ENCODE measurements around the gene PRPF4.
"Not testable (repeated sequence)": the region's sequence is repeated elsewhere in the genome, so short reads cannot be mapped to it uniquely, and the experiment has no call there.

PRPF4 gene

DNA sequence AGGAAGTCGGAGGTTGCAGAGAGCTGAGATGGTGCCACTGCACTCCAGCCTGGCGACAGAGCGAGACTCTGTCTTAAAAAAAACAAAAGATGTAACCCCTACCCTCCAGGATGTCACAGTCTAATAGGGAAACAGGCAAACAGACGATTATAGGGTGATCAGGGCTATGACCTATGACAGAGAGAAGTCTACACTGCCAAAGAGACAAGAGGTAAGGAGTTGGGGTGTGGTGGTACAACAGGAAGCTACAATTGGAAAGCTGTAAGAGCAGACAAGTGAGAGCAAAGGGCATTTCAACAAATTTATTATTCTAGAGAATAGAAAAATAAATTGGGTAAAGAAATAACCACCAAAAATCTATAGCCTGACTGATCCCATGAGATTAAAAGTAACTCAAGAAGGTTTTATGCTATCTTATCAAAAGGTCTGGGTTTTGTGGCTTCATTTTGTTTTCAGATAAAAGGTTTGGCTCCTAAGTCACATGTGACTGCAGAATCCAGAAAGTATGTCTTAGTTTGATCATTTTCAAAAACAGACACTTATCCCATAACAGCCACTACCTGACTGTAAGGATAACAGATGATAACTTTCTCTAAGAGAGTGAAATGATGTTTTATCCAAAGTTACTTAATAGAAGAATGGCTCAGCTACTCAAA lies 7.4 kb upstream of the PRPF4 start:
- no peak for DNase-seq (ENCODE audit: low read depth in 4 of 4, low spot score in 1 of 4)

DNA sequence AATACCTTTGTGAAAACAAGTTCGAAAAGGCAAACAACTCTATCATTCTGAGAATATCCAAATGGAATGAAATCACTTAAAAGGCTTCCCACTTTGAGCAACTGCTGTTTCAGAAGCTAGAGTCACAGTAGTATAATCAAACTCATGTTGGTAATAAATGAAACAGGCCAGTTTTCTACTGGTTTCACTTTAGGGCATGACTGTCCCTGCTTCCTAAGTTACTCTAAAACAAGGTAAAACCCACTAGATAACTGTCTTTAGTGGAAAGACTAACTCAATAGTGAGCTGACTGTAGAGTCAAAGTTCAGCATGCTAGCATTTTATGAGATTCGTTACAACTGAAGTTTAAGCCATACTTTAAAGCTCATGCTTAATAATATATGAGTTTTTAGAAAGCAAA lies 6.1 kb upstream of the PRPF4 start:
- DNase-seq (ENCODE audit: low read depth in 4 of 4, low spot score in 1 of 4), result no peak

DNA sequence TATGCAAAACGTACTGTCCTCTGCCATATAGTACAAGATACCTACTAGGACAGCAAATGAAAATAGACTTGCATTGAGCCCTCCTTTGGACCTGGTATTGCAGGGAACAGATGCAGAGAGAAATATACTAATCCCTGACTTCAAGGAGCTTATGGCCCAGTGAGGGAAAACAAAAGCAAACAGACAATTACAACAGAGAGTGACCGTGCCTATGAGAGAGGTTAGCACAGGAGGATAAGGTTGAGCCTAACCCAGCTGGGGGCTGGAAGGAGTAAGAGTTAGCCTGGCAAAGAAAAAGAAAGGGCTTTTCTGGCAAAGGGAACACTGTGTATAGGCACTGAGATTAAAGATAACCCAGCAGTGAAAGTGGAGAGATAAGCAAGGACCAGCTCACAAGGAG lies 5.6 kb upstream of the PRPF4 start:
- DNase-seq (ENCODE audit: low read depth in 4 of 4, low spot score in 1 of 4), result no peak

DNA sequence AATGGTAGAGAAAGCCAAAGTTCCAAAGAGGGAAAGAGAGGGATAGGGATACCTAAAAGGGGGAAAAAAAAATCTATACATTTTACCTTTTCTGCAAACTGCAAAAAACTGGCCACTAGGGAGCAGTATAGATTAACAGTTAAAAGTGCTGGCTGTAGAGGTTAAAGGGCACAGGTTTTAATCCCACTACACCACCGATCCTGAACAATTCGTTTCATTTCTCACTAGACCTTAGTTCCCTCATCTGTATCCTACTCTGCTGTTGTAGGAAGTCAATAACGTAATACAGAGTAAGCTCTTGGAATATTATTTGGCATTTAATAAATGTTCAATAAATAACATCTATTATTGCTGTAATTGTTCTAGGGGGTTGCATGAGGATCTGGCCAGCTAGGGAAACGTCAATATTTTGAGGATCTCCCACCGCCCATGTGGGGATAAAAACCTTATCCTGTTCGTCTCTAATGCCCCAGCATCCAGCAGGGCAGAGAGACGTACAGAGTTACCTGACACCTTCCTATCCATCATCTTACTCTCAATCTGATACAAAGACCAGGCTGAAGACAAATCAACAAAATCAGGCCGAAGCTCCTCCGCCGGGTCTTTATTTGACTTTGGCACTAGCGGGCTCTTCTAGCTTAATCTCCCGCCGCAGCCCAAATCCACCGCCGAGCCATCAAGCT lies 843 bp upstream of the PRPF4 start:
- peak in 1 of 4 experiments; percentile 15 for DNase-seq (ENCODE audit: low read depth in 4 of 4, low spot score in 1 of 4)

DNA sequence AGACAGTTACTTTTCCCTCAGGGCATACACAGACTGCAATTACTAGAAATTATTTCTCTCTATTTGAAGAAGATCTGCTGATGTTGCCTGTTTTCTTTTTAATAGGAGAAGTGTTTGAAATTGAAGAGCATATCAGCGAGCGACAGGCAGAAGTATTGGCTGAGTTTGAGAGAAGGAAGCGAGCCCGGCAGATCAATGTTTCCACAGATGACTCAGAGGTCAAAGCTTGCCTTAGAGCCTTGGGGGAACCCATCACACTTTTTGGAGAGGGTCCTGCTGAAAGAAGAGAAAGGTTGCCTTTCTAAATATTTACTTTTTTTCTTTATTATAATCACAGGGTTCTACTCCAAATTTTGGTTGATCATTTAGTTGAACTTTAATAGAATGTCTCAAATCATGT lies 3.4 kb downstream of the PRPF4 start:
- DNase-seq (ENCODE audit: low read depth in 4 of 4, low spot score in 1 of 4), result no peak

DNA sequence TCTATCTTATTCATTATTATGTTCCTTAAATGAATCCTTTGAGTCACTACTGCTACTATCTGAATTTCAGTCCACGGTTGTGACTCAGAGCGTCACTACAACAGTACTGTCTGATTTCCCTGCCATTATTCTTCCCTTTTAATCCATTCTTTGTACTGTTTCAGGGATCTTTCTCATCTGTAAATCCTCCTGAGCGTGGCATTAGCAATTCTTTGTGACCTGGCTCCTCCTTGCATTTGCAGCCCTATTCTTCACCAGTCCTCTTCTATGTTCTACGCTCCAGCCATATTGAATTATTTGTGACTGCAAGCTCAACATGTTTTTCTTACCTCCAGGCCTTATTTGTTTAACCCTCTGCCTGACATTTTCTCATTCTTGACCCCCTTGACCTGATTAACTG lies 5.9 kb downstream of the PRPF4 start:
- DNase-seq (ENCODE audit: low read depth in 4 of 4, low spot score in 1 of 4), result no peak

DNA sequence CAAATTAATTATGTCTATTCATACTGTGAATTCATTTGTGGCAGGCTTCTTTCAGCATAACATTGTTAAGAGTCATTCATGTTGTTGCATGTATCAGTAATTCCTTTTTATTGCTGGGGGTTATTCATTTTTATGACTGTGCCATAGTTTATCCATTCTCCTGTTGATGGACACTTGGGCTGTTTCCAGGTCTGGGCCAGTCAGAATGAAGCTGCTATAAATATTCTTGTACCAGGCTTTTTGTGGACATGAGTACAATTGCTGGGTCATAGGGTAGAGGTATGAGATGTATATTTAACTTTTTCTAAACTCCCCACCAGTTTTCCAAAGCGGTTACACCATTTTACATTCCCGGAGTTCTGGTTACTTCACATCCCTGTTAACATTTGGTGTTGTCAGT lies 13.6 kb downstream of the PRPF4 start:
- DNase-seq (ENCODE audit: low read depth in 4 of 4, low spot score in 1 of 4), result no peak

DNA sequence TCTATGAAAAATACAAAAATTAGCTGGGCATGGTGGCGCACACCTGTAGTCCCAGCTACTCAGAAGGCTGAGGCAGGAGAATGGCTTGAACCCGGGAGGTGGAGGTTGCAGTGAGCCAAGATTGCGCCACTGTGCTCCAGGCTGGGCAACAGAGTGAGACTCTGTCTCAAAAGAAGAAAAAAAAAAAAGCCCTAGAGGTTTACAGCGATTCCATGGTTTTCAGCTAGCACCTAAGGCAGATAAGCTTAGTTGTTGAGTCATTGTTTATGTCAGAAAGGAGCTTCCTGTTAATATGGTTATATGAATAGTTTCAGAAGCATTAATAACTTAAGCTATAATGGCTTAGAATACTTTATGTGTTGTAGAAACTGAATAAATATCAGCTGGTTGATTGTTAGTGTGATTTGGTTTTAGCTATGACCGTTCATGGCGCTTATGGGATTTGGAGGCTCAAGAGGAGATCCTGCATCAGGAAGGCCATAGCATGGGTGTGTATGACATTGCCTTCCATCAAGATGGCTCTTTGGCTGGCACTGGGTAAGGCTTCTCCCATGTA lies 14.7 kb downstream of the PRPF4 start:
- no peak for DNase-seq (ENCODE audit: low read depth in 4 of 4, low spot score in 1 of 4)

DNA sequence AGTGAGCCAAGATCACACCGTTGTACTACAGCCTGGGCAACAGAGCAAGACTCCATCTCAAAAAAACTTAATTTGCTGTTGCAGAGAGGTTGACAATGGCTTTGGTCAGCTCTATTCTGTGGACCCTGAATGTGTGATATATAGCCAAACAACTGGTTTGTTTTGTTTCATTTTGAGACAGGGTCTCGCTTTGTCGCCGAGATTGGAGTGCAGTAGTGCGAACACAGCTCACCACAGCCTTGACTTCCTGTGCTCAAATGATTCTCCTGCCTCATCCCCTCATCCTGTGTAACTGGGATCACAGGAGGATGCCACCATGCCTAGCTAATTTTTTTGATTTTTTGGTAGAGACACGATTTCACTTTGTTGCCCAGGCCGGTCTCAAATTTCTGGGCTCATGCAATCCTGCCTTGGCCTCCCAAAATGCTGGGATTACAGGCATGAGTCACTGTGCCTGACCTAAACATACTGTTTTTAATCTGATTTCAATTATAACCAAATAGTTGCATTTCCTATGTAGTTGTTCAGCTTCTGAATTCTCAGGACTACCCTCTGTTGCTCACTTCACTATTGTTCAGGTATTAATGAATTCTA lies 17.9 kb downstream of the PRPF4 start:
- no peak for DNase-seq (ENCODE audit: low read depth in 4 of 4, low spot score in 1 of 4)

DNA sequence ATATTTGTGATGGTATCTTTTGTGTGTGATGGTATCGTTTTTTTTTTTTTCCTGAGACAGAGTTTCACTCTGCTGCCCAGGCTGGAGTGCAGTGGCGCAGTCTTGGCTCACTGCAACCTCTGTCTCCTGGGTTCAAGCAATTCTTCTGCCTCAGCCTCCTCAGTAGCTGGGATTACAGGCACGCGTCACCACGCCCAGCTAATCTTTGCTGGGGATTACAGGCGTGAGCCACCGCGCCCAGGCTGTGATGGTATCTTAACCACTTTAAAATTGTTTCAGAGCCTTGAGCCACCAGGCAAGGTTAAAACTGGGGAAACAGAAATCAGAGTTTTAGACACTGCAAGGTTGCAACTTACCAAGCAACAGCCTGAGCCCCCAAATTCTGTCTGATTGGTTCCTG lies 20.8 kb downstream of the PRPF4 start:
- DNase-seq (ENCODE audit: low read depth in 4 of 4, low spot score in 1 of 4), result not testable (repeated sequence)

DNA sequence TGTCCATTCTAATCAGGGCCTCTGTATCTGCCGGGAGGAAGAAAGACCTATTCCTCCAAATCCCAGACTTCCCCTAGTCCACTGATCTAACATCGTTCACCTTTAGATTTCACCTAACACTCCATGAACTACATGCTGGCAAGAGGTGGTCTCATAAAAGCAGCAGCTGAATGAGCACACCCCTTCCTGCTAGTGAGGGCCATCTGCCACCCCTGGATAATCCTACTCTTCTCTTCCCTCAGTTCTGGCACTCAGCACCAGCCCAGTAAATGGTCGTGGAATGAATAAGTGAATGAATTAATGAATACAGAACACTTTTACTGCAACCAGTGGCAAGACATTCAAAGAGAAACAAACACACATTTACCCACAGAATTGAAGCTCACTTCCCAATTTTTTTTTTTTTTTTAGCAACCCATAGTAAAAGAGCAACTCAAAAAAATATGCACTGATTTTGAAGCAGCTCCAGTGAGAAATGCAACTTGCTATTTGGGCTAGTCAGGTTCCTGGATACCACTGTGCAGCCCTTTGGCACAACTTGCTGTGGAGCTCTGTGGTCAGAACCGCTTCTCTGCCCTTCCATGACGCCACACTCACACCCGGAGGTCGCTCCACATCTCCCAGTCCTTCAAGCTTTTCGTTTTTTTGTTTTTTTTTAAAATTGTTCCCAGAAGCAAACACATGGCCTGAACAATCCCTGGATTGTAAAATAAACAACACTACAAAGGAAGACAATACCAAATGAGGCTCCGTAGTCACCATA lies 21.5 kb downstream of the PRPF4 start:
- no peak for DNase-seq (ENCODE audit: low read depth in 4 of 4, low spot score in 1 of 4)

DNA sequence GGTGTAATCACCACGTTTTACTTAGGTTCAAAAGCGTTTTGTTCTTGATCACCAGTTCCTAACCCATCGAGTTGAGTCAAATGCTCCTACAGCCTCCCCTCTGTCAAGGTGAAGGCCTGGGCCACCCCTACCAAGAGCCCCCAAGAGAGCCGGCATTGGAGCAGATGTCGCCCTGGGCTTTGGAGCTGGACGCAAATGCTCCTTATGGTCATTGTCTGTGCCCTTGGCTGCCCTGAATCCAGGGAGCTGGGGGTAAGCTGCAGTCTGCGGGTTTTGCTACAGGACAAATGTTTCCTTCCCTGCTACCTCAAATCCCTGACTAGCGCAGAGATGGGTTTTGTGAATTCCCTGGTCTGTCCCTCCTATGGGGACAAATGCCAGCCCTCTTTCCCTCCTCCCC lies 22.9 kb downstream of the PRPF4 start:
- DNase-seq (ENCODE audit: low read depth in 4 of 4, low spot score in 1 of 4), result no peak

DNA sequence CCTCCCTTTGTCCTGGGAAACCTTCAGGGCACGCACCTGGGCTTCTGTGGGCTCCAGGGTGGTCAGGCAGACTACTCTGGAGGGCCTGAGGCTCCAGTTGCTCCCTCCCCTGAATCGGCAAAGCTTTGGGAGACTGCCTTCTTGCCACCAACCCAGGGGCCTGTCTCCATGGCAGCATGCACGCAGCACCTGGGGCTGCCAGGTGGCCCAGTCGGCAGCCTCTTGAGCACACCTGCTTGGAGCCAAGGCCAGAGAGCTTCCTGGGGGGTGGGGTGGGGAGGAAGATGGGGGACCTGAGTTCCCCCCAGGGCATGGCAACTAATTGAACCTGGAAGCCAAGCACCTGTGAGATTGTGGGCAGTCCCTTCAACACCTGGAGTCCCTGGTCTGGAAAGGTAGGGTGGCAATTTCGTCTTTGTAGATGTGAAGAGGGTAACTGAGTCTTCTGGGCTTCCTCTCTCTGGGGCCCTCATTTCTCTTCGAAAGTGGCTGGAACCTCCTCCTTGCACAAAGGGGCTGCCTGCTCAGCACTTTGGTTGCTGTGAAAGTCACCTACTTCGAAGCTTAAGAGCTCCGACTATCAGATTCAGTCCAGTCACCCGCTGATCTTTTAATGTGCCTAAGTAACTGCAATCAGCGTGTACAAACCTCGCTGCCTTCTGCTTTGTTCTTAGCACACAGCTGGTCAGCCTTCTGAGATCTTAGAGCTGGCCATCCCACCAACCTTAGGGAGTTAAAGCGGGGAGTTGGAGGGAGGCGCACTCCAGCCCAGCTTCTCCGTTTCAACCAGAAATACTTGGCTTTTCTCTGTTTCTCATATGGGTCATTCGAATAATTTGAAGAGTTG lies 23.7 kb downstream of the PRPF4 start:
- DNase-seq (ENCODE audit: low read depth in 4 of 4, low spot score in 1 of 4), result no peak

DNA sequence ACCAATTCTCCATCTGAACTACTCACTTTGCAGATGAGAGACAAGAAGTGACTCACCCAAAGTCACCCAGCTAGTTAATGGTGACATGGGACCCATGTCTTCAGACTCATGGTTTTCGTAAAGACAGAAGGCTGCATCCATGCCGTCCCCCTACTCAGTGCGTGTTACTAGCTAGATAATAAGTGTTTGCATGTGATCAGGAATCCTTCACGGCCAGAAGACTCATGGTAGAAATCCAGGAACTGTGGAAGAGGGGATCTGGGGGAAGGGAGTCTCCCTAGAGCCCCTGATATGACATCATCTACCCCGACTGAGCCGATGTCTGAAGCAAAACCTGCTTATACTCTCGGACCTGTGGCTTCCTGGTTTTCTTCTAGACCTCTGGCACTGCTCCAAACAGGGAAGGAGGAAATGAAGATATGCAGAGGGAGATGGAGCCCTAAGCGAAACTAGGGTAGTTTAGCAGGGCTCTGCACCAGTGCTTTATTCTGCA lies 24.4 kb downstream of the PRPF4 start:
- DNase-seq (ENCODE audit: low read depth in 4 of 4, low spot score in 1 of 4), result no peak

DNA sequence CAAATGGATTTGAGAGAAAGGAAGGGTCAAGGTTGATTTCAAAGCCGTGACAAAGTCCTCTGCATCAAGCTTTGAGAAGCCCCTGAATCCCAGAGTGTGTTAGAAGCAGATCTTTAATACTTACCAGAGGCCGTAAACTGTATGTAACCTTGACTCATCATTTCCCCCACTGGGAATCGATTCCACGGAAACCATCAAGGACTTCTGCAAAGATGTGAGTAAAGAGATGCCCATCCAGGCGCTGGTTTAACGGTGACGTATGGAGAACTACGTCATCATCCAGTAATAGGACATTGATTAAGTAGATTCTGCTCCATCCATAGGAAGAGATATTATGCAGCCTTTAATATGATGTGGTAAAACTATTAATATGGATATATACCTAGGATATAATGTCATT lies 26.1 kb downstream of the PRPF4 start:
- DNase-seq (ENCODE audit: low read depth in 4 of 4, low spot score in 1 of 4), result no peak

DNA sequence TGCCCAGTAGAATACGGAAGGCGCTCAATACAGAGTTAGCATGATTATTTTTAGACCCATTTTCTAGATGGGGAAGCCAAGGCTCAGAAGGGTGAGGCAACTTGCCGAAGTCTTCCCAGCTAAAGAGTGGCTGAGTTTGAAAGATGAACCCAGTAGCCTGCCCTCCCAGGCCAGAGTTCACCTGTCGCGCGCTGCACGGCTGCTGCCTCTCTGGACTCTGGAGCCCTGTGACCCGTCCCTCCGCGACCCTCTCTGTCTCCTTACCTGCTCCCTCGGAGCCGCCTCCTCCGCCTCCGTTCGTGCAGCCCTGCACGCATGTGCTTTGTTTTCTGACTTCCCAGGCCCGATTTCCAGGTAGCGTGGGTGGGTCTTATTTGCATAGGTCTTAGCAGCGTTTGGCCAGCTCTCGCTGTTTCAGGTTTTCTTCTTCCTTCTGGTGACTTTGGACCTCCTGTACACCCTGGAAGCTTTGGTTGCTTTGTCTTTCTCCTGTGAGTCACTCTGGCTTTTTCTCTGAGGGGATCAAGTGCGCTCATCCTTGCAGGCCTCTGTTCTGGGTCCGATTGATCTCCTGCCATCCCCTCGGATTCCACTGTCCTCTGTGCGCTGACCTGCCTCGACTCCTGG lies 27.4 kb downstream of the PRPF4 start, which contains the start of gene RNF183:
TSS of gene RNF183 (minus strand) at position 585 of the 627 bp plus-strand sequence. CDS start 5,192 bp downstream, outside the sequence.
- DNase-seq (ENCODE audit: low read depth in 4 of 4, low spot score in 1 of 4), result no peak

DNA sequence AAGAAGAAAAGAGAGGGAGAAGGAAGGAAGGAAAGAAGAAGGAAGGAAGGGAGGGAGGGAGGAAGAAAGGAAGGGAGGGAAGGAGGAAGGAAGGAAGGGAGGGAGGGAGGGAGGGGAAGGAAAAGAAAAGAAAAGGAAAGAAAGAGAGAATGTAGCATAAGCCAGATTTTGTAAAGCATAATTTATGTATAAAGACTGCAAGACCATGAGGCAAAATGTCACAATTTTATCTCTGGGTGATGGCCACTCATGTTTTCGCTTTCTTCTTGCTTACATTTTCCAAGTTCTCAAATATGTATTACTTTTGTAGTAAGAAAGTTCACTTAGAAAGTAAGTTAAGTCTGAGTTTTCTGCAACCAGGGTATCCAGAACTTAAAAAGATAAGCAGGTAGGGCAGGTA lies 31.1 kb downstream of the PRPF4 start:
- no peak for DNase-seq (ENCODE audit: low read depth in 4 of 4, low spot score in 1 of 4)

DNA sequence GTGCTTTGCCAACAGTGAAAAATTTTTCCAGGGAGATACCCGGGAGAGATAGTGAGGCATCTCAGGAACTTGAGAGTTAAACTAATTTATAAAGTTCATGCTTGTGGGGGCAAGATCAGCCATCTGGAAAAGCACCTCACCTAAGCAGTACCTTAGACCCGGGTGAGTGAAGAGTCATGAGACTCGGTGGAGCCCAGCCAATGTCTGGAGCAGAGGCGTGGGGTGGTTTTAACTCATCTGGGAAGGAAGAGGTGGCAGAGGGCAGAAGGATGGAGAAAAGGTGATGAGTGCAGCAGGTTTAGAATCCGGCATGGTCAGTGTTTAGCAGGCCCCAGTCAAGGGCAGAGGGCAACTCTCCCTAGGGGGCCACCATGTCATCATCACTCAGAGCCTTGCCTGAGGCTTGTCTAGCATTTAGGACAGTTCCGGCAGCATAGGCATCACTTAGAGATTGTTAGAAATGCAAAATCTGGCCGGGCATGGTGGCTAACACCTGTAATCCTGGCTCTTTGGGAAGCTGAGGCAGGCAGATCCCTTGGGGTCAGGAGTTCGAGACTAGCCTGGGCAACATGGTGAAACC lies 32.0 kb downstream of the PRPF4 start:
- no peak for DNase-seq (ENCODE audit: low read depth in 4 of 4, low spot score in 1 of 4)

DNA sequence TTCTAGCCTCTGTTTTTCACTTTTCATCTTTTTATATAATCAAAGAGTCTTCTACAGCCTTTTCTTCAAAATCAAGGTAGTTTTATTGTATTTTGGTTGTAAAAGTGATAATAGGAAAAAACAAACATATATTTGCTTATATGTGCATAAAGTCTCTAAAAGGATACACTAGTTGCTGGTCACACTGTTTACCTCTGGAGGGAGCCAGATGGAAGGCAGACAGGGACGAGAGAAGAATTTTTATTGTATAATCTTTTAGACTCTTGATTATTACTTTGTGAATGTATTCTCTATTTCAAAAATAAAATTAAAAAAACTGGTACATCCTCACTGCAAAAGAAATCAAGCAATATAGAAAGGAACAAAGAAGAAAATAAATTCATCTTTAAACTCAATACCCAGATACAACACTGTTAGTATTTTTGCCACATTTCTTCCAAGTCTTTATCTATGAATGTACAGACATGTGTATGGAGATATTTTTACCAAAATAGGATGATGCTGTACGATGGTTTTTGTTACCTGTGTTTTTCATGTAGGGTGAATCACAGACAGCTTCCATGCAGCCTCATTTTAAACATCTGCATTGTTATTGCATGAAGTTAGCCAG lies 33.9 kb downstream of the PRPF4 start:
- no peak for DNase-seq (ENCODE audit: low read depth in 4 of 4, low spot score in 1 of 4)

Data from stimulated activated CD4-positive, alpha-beta T cell treated with anti-CD3 and anti-CD28 coated beads, Interleukin-1b, Interleukin-23, amount 100 ng/mL, for 24 hours (primary cell).